A673 (cell line): ENCODE results near the gene THOC5. TPM values are rescaled to one million over a fixed set of nuclear protein-coding genes. Genes with fewer than 3 reads are reported as not detected.
"Not testable (repeated sequence)": the region's sequence is repeated elsewhere in the genome, so short reads cannot be mapped to it uniquely, and the experiment has no call there.

Experiments
- BruUV-seq: library from RNA; stranded (reverse); fragments of 400-500 nt; replicated peaks from 2 replicates; lab custom pipeline; 2021; lab: Mats Ljungman, UMichigan
- CTCF ChIA-PET: fragments of 300-600 bp; sonication (Branson Sonifier 250); formaldehyde crosslinking; loops from one replicate; lab custom pipeline; 2022; ENCODE audit warnings: antibody characterized with exemption; lab: Charles Lee
- POLR2A ChIA-PET: fragments of 300-600 bp; sonication (Branson Sonifier 250); formaldehyde crosslinking; loops from one replicate; lab custom pipeline; 2022; ENCODE audit warnings: antibody characterized with exemption; ENCODE audit not compliant: low non-redundant PET; lab: Charles Lee
- DNase-seq: peaks from one replicate; pipeline ENCODE4 v3.0.0-alpha.2; 2015; ENCODE audit warnings: low spot score
- H3K27ac ChIP-seq: fragments of 200-600 bp; sonication (generic); 2 replicates; pipeline ENCODE4 v1.5.1; 2016; ENCODE audit warnings: mixed run types, low read depth, mild to moderate bottlenecking, mixed read lengths, antibody characterized with exemption, low read length; ENCODE audit not compliant: poor library complexity, severe bottlenecking
- H3K27me3 ChIP-seq: fragments of 200-600 bp; sonication (generic); replicated peaks from 2 replicates; pipeline ENCODE4 v1.6.1; 2017; ENCODE audit warnings: mixed run types, low read depth, mild to moderate bottlenecking, mixed read lengths, antibody characterized with exemption, low read length; ENCODE audit not compliant: insufficient read depth, poor library complexity
- H3K36me3 ChIP-seq: fragments of 200-600 bp; sonication (generic); 2 replicates; pipeline ENCODE4 v1.6.1; 2016; ENCODE audit warnings: mixed run types, mild to moderate bottlenecking, mixed read lengths, antibody characterized with exemption, low read length; ENCODE audit not compliant: insufficient read depth, poor library complexity, severe bottlenecking
- H3K4me1 ChIP-seq: fragments of 200-600 bp; sonication (generic); 2 replicates; pipeline ENCODE4 v1.6.1; 2017; ENCODE audit warnings: mixed run types, mild to moderate bottlenecking, mixed read lengths, antibody characterized with exemption, low read length; ENCODE audit not compliant: insufficient read depth, poor library complexity, severe bottlenecking
- H3K4me3 ChIP-seq: fragments of 200-600 bp; sonication (generic); 2 replicates; pipeline ENCODE4 v1.5.1; 2016; ENCODE audit warnings: low read depth, mixed run types, mild to moderate bottlenecking, mixed read lengths, low read length; ENCODE audit not compliant: poor library complexity, severe bottlenecking
- H3K9me3 ChIP-seq: fragments of 200-600 bp; sonication (generic); 2 replicates; pipeline ENCODE4 v1.6.1; 2016; ENCODE audit warnings: mixed run types, low read depth, mild to moderate bottlenecking, mixed read lengths, antibody characterized with exemption, low read length; ENCODE audit not compliant: poor library complexity, severe bottlenecking
- CTCF ChIP-seq: fragments of 300-800, 200-600 bp; sonication (generic); conservative IDR thresholded peaks from 2 replicates; pipeline ENCODE4 v1.5.1; 2017; ENCODE audit warnings: low read depth, mild to moderate bottlenecking, antibody characterized with exemption, low read length, moderate library complexity, mixed read lengths
- EZH2 ChIP-seq: fragments of 200-600 bp; sonication (generic); IDR thresholded peaks from 2 replicates; pipeline ENCODE4 v1.6.1; 2017; ENCODE audit warnings: borderline replicate concordance, low read depth, mild to moderate bottlenecking, mixed read lengths, antibody characterized with exemption, low read length; ENCODE audit not compliant: poor library complexity, severe bottlenecking
- intact Hi-C: fragments of 100-400 bp; cut with micrococcal nuclease; formaldehyde crosslinking; loops from one replicate; pipeline ENCODE4 v1.10.0; 2022; ENCODE audit not compliant: unreplicated experiment
- total RNA-seq: library from RNA; stranded (reverse); gene quantifications from 2 replicates; pipeline ENCODE4 v1.2.3, GENCODE V29; 2021

THOC5 gene
- total RNA-seq, 1 experiment from 2014 or later: 101 TPM

- Histone ChIP-seq H3K9me3 (no peaks in the 10 kb centered on the region), H3K27ac (no peak overlapping the region), H3K4me3 (no peak overlapping the region), H3K36me3 (no peaks in the 10 kb centered on the region), H3K27me3 (no peaks in the 10 kb centered on the region), H3K4me1 (no peaks in the 10 kb centered on the region)
- POLR2A ChIA-PET: interaction anchor here (0.5 kb wide), 1 partner anchor 86 kb away, joined by 3 read pairs; no protein-coding TSS in a partner anchor
- TF ChIP-seq EZH2 (no peak), CTCF (no peak)
- CTCF ChIA-PET: no interaction called here
- no TSS peak for BruUV-seq
- DNase-seq: no peak
- intact Hi-C loops: no loop called here
Measured at GRCh38 chr22:29491012-29491411, 62.5 kb downstream of the THOC5 start.

GRCh38 chr22:29489127-29489780 lies 64.3 kb downstream of the THOC5 start:
- DNase-seq, BruUV-seq, H3K36me3 ChIP-seq, H3K4me1 ChIP-seq, CTCF ChIA-PET, POLR2A ChIA-PET, H3K27ac ChIP-seq, H3K4me3 ChIP-seq, intact Hi-C loops, H3K27me3 ChIP-seq, H3K9me3 ChIP-seq: not testable (repeated sequence)

GRCh38 chr22:29487426-29487986 lies 66.1 kb downstream of the THOC5 start:
- CTCF ChIA-PET: no interaction called here
- no peak for DNase-seq
- no peak for TF ChIP-seq CTCF
- no peak for TF ChIP-seq EZH2

GRCh38 chr22:29485448-29485847 lies 68.1 kb downstream of the THOC5 start:
- Histone ChIP-seq H3K36me3 (no peaks in the 10 kb centered on the region), H3K9me3 (no peaks in the 10 kb centered on the region), H3K27ac (no peak overlapping the region), H3K4me3 (no peak overlapping the region), H3K27me3 (peaks cover 14% of the 10 kb centered on the region), H3K4me1 (no peaks in the 10 kb centered on the region)
- ChIA-PET CTCF (no interaction called here), POLR2A (no interaction called here)
- intact Hi-C loops: no loop called here
- no peak for DNase-seq
- TF ChIP-seq EZH2 (no peak), CTCF (no peak)
- no TSS peak for BruUV-seq

More at GRCh38 chr22:29487426-29487986, 66.1 kb downstream of the THOC5 start:
- H3K36me3 ChIP-seq: no peaks in the 10 kb centered on the region
- no peaks in the 10 kb centered on the region for H3K27me3 ChIP-seq
- no peaks in the 10 kb centered on the region for H3K4me1 ChIP-seq
- BruUV-seq: no TSS peak
- H3K27ac ChIP-seq: no peak overlapping the region
- H3K4me3 ChIP-seq: no peak overlapping the region
- POLR2A ChIA-PET: no interaction called here
- no peaks in the 10 kb centered on the region for H3K9me3 ChIP-seq
- intact Hi-C loops: no loop called here
